GM12875 (cell line): ENCODE measurements around the gene NPPA.

Experiments used
- H3K4me3 ChIP-seq: one replicate; pipeline ENCODE4 v1.5.1; 2011; ENCODE audit warnings: low read depth, low read length, control low read depth
- TF ChIP-seq, protein P1 (sequence below): IDR thresholded peaks from 2 replicates; pipeline ENCODE4 v1.5.1; 2011; ENCODE audit warnings: low read depth, mild to moderate bottlenecking, control low read depth, inconsistent platforms, low read length, moderate library complexity, borderline replicate concordance; ENCODE audit not compliant: insufficient read depth

Gene NPPA

DNA sequence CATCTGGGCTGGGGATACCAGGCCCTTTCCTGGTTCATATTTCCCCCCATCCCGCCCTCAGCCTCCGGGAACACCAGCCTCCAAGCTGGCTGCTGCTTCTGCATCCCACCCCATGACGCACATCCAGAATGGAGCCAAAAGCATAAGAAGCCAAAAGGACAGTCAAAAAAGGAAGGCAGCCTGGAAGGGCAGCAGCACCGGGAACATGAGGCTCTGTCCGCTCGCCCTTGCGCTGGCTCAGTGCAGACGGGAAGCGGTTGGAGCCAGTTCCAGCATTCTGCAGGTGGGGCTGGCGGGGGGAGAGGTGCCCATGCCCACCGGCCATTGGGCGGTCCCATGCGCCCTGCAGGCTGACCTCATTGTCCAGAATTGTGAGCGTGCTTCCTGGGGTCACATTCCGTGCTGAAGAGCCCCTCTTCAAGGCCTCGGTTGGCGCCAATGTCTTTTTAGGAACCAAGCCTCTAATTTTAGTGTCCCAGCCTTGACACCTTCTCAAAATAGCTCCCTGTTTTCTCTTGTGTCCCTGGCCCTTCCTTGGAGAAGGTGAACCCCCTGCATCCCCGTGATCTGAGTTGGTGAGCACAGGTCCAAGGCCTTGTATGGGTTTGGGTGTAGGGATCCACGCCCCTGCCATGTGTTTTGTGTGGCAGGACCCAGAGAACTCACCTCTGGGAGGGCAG lies 39.5 kb upstream of the NPPA start:
- H3K4me3 ChIP-seq = no peak overlapping the region
- TF ChIP-seq, protein P1, sequence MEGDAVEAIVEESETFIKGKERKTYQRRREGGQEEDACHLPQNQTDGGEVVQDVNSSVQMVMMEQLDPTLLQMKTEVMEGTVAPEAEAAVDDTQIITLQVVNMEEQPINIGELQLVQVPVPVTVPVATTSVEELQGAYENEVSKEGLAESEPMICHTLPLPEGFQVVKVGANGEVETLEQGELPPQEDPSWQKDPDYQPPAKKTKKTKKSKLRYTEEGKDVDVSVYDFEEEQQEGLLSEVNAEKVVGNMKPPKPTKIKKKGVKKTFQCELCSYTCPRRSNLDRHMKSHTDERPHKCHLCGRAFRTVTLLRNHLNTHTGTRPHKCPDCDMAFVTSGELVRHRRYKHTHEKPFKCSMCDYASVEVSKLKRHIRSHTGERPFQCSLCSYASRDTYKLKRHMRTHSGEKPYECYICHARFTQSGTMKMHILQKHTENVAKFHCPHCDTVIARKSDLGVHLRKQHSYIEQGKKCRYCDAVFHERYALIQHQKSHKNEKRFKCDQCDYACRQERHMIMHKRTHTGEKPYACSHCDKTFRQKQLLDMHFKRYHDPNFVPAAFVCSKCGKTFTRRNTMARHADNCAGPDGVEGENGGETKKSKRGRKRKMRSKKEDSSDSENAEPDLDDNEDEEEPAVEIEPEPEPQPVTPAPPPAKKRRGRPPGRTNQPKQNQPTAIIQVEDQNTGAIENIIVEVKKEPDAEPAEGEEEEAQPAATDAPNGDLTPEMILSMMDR = no peak

DNA sequence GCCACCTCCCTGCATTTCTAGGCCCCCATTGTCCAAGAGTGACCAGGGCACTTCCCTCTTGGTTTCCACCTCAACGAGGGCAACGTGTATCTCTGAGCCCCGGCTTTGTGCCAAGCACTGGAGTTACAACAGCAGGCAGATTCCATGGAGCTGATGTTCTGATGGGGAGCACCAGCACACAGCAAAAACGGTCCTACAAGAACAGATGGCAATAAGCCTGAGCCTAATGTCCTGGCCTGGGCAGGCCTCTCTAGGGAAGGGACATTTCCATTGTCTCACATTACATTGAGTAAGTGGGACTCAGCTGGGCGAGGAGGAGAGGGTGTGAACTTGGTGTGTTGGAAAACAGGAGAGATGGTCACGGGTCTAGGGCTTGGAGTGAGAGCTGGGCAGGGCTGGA lies 38.3 kb upstream of the NPPA start:
- TF ChIP-seq, protein P1 = no peak
- no peak overlapping the region for H3K4me3 ChIP-seq

DNA sequence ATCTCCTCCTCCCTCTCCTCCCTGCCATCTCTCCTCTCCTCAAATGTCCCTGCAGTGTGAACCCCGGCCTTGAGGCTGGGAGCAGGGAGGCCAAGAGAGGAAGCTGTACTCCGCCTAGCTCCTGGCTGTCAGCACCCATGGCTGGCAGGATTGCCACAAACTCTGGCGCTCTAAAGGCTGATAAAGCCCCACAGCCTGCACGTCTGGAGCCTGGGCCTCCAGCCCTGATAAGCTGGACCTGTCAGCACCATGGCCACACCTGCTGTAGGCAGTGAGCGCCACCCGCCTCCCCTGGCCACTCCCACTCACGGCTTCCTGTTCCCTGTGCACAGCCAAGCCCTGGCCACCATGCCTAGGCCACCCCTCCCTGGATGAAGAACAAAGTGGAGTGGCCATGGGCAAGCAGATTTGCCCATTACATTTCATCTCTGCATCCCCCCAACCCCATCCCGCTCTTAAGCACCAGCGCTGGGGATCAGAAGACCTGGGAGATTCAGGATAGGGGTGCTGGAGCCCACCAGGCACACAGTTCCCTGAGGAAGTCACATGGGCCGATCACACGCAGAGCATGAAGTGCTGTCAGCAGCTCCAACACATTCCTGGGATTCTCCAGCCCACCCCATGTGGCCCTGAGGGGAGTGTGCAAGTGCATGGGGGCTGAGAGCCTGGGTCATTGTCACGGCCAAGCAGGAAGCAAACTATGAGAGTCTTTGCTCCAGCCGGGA lies 35.4 kb upstream of the NPPA start:
- TF ChIP-seq, protein P1 = no peak
- no peak overlapping the region for H3K4me3 ChIP-seq

DNA sequence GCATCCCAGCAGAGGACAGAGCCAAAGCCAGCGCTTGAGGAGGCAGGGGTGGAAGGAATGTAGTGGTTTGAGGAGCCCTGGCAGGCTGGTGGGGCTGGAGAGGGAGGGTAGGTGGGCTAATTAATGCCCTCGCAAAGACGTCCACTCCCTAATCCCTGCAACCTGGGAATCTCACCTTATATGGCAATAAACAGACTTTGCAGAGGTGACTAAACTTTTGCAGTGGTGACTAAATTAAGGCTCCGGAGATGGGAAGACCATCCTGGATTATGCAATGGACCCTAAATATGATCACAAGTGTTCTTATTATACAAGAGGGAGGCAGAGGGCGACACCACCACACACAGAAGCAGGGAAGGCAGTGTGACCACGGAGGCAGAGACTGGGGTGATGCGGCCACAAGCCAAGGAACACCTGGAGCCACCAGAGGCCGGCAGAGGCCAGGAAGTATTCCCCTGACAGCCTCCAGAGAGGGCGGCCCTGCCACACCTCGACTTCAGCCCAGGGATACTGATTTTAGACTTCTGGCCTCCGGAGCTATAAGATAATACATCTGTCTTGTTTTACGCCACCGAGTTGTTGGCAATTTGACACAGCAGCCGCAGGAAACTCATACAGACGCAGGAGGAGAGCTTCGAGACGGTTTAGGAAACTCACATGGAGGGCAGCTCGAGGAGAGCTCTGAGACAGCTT lies 34.3 kb upstream of the NPPA start:
- H3K4me3 ChIP-seq = no peak overlapping the region
- TF ChIP-seq, protein P1 = no peak

DNA sequence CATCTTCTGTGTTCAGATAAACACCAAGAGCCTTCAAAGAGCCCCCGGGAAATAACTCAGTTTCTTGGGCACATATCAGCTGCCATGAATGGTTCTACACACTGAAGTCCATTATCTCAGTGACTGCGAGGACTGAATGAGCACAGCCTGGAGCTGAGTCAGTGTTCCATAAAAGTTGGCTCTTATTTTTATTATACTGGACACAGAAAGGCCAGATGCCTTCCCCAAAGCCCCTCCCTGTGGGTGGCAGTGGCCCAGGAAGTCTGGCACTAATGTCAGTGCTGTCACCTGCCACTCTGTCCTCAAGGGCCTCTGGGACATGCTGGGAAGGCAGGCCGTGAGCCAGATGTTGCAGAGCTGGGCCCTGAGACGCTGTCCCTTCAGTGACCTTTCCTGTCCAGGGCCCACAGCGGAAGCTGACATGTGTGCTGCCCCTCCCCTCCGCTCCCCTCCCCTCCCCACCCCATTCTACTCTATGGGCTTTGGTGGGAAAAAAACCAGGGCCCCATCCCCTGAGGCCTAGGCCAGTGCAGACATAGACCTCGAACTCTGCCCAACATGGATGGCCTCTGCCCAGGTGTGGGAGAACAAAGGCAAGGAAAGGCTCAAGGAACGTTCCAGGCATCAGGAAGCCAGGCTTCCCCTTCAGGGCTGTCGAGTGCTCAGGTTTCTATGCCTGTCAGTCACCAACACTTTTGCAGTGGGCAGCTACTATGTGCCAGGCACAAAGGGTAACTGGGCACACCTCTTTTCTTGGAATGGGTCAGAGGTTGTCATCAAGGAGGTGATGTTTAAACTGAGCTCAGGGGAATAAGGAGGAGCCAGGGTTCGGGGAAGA lies 33.5 kb upstream of the NPPA start:
- TF ChIP-seq, protein P1 = no peak
- H3K4me3 ChIP-seq = no peak overlapping the region

DNA sequence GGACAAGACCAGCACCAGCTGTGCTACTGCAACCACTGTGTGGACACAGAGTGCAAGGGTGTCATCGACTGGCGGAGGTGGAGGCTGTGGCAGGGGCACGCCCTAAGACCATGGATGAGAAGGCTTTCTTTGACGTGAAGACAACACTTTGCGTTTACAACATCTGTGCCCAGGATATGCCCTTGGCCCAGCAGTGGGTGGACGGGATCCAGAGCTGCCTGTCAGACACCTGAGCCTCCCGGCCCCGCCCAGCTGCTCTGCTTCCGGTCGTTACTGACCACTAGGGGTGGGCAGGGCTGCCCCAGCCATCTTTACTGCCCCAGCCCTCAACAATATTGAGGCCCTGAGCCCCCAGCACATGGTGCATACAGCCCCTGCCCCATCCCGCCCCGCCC lies 32.6 kb upstream of the NPPA start:
- TF ChIP-seq, protein P1 = no peak
- no peak overlapping the region for H3K4me3 ChIP-seq
